DND-41 (cell line): ENCODE data around the gene KCTD3.

Experiments used
- ATAC-seq: fragments of 200-7000 bp; cut with Tn5 transposase; 3 replicates; pipeline ENCODE4 v1.9.1; 2021; ENCODE audit warnings: low read depth; ENCODE audit not compliant: insufficient read depth
- DNase-seq: peaks from one replicate; pipeline ENCODE4 v3.0.0-alpha.2; 2020
- H2AFZ ChIP-seq: 2 replicates; pipeline ENCODE4 v1.6.0; 2012; ENCODE audit warnings: low read depth, low read length
- H3K27ac ChIP-seq: 2 replicates; pipeline ENCODE4 v1.5.1; 2012; ENCODE audit warnings: low read length, inconsistent platforms
- H3K27me3 ChIP-seq: fragments of 200-600 bp; sonication (generic); 2 replicates; pipeline ENCODE4 v1.6.0; 2012; ENCODE audit warnings: low read length, mild to moderate bottlenecking, inconsistent platforms; ENCODE audit not compliant: insufficient read depth, poor library complexity
- H3K36me3 ChIP-seq: 2 replicates; pipeline ENCODE4 v1.5.1; 2012; ENCODE audit warnings: low read length, inconsistent platforms; ENCODE audit not compliant: insufficient read depth
- H3K4me1 ChIP-seq: 2 replicates; pipeline ENCODE4 v1.5.1; 2012; ENCODE audit warnings: mild to moderate bottlenecking, low read length; ENCODE audit not compliant: insufficient read depth
- H3K4me2 ChIP-seq: 2 replicates; pipeline ENCODE4 v1.6.0; 2012; ENCODE audit warnings: mild to moderate bottlenecking, moderate library complexity, low read length, inconsistent platforms; ENCODE audit not compliant: insufficient read depth
- H3K4me3 ChIP-seq, 2 experiments: fragments of 200-600 bp in 1 of 2; shearing (Covaris generic) in 1 of 2; 2 replicates each; pipeline ENCODE4 v1.5.1; 2012 to 2016; ENCODE audit warnings: inconsistent platforms in 2 of 2, low read length in 2 of 2, mild to moderate bottlenecking in 2 of 2, low read depth in 1 of 2, moderate library complexity in 1 of 2
- H3K79me2 ChIP-seq: 2 replicates; pipeline ENCODE4 v1.6.0; 2012; ENCODE audit warnings: low read length, inconsistent platforms; ENCODE audit not compliant: insufficient read depth
- H3K9ac ChIP-seq: 2 replicates; pipeline ENCODE4 v1.6.0; 2012; ENCODE audit warnings: low read depth, mild to moderate bottlenecking, inconsistent platforms, low read length, moderate library complexity
- H3K9me3 ChIP-seq: 2 replicates; pipeline ENCODE4 v1.5.1; 2012; ENCODE audit warnings: low read length, moderate library complexity, mild to moderate bottlenecking, inconsistent platforms; ENCODE audit not compliant: insufficient read depth, severe bottlenecking
- H4K20me1 ChIP-seq: 2 replicates; pipeline ENCODE4 v1.6.0; 2012; ENCODE audit warnings: low read length; ENCODE audit not compliant: insufficient read depth
- EZH2 ChIP-seq: IDR thresholded peaks from 3 replicates; pipeline ENCODE4 v1.6.1; 2012; ENCODE audit warnings: borderline replicate concordance, low read depth, mild to moderate bottlenecking, moderate library complexity, low read length, inconsistent platforms; ENCODE audit not compliant: severe bottlenecking
- TF ChIP-seq, protein P1 (sequence below): IDR thresholded peaks from 2 replicates; pipeline ENCODE4 v1.5.1; 2012; ENCODE audit warnings: borderline replicate concordance, low read length, moderate library complexity, mild to moderate bottlenecking; ENCODE audit not compliant: poor library complexity, severe bottlenecking; ENCODE audit errors: extremely low read depth

Gene KCTD3

DNA sequence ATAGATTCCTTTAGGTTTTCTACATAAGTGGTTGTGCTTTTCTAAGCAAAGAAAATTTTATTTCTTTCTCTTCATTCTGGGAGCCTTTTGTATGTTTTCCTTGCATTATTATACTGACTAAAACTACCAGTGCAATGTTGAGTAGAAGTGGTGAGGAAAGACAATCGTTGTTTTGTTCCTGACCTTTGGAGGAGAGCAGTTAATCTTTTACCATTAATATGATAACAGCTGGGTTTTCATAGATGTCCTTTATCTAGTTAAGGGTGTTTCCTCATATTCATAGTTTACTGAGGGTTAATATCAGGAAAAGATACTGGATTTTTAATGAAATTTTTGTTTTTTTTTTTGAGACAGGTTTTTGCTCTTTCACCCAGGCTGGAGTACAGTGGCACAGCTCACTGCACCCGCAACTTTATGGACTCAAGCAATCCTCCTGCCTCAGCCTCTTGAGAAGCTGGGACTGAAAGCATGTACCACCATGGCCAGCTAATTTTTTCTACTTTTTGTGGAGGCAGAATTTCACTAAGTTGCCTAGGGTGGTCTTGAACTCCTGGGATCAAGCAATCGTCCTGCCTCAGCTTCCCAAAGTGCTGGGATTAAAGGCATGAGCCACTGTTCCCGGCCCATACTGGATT lies 9.0 kb upstream of the KCTD3 start:
- H3K4me3 ChIP-seq: no peak overlapping the region
- no peak for TF ChIP-seq EZH2
- TF ChIP-seq, protein P1, sequence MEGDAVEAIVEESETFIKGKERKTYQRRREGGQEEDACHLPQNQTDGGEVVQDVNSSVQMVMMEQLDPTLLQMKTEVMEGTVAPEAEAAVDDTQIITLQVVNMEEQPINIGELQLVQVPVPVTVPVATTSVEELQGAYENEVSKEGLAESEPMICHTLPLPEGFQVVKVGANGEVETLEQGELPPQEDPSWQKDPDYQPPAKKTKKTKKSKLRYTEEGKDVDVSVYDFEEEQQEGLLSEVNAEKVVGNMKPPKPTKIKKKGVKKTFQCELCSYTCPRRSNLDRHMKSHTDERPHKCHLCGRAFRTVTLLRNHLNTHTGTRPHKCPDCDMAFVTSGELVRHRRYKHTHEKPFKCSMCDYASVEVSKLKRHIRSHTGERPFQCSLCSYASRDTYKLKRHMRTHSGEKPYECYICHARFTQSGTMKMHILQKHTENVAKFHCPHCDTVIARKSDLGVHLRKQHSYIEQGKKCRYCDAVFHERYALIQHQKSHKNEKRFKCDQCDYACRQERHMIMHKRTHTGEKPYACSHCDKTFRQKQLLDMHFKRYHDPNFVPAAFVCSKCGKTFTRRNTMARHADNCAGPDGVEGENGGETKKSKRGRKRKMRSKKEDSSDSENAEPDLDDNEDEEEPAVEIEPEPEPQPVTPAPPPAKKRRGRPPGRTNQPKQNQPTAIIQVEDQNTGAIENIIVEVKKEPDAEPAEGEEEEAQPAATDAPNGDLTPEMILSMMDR: no peak
- H3K27me3 ChIP-seq: no peaks in the 10 kb centered on the region
- ATAC-seq (no peak), DNase-seq (no peak)
- H4K20me1 ChIP-seq: no peaks in the 10 kb centered on the region
- no peak overlapping the region for H3K9ac ChIP-seq
- H3K36me3 ChIP-seq: no peaks in the 10 kb centered on the region
- no peaks in the 10 kb centered on the region for H3K79me2 ChIP-seq
- no peak overlapping the region for H3K27ac ChIP-seq
- no peak overlapping the region for H3K4me2 ChIP-seq
- no peak overlapping the region for H2AFZ ChIP-seq
- H3K4me1 ChIP-seq: no peaks in the 10 kb centered on the region
- peaks cover 3% of the 10 kb centered on the region for H3K9me3 ChIP-seq

DNA sequence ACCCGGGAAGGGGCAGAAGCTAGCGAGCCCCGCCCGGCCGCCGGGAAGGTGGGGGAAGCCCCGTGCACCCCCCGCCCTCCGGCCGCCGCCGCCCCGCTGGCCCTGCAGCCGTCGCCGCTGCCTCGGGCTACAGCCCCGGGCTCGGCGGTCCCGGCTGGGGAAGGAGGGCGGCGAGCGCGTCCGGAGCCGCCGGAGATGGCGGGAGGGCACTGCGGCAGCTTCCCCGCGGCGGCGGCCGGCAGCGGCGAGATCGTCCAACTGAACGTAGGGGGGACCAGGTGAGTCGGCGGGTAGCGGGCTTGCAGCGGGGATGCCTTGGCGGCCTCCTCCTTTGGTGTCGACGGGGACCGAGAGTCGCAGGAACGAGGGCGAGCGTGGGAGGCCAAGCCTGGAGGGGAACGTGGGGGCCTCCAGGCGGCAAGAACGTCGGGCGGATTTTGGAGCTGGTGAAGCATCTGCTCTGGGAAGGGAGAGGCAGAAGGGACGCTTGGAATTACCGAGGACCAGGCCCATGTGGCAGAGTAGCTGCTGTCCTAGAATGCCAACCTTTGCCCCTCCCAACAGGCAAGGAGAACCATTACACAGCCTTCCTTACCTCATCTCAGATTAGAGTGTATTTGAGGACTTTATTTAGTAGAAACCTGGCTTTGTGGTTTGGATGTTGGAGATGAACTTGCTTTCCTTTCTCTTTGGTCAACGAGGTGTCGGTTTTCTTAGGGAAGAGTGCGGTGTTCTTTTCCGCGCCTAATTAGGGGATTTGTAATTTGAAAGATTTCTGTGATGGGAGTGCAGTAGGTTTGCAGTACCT lies 591 bp downstream of the KCTD3 start:
- ATAC-seq (peak; percentile 65), DNase-seq (peak; percentile 39)
- Histone ChIP-seq H3K36me3 (no peaks in the 10 kb centered on the region), H3K4me3 (peak overlapping the region; percentile 23 to 64; a peak in 3 of 4 replicates), H3K79me2 (peaks cover 43% of the 10 kb centered on the region), H3K9me3 (no peaks in the 10 kb centered on the region), H3K9ac (peak overlapping the region; percentile 69), H3K4me2 (peak overlapping the region; percentile 68), H3K4me1 (peaks cover 20% of the 10 kb centered on the region; the same call in 1 of the 2 replicates), H3K27me3 (no peaks in the 10 kb centered on the region), H3K27ac (peak overlapping the region; percentile 73), H2AFZ (peak overlapping the region; percentile 92), H4K20me1 (no peaks in the 10 kb centered on the region)
- no peak for TF ChIP-seq EZH2

DNA sequence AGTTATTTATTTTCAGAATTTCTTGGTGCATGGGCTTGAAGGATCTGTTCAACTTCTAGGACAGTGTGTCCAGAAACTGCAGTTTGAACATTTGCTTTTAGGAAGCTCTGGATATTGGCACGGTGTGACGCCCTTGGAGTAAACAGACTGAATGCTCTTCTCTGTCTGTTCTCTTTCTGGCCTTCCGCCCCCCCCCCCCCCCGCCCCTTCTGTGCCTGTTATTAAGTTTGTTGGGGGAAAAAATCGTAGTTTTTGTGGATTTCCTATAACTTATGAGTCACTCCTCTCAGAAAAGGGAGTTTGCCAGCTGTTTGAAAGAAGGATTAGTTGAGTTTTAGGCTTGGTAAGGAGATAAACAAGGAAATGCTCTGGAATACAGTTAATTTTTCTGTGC lies 1.2 kb downstream of the KCTD3 start:
- peaks cover 49% of the 10 kb centered on the region for H3K79me2 ChIP-seq

More for the DNA sequence above, 1.2 kb downstream of the KCTD3 start:
- no peaks in the 10 kb centered on the region for H3K36me3 ChIP-seq
- no peaks in the 10 kb centered on the region for H3K27me3 ChIP-seq
- DNase-seq (no peak), ATAC-seq (peak; percentile 34; the same call in 1 of the 3 replicates)
- H3K4me1 ChIP-seq: peaks cover 20% of the 10 kb centered on the region; the same call in 1 of the 2 replicates
- no peaks in the 10 kb centered on the region for H4K20me1 ChIP-seq
- peak overlapping the region; percentile 69 for H3K9ac ChIP-seq
- peak overlapping the region; percentile 73 for H3K27ac ChIP-seq
- peak overlapping the region; percentile 92 for H2AFZ ChIP-seq
- TF ChIP-seq, protein P1: no peak
- TF ChIP-seq EZH2: no peak
- H3K4me3 ChIP-seq: peak overlapping the region; percentile 23 to 64
- H3K9me3 ChIP-seq: no peaks in the 10 kb centered on the region
- peak overlapping the region; percentile 68 for H3K4me2 ChIP-seq
